ENCODE results near the gene LITAFD. TPM values are rescaled to one million over a fixed set of nuclear protein-coding genes. Genes with fewer than 3 reads are reported as not detected.

Gene LITAFD
- total and polyA plus RNA-seq, 4 donors: 0.33 TPM; not detected in 3

DNA sequence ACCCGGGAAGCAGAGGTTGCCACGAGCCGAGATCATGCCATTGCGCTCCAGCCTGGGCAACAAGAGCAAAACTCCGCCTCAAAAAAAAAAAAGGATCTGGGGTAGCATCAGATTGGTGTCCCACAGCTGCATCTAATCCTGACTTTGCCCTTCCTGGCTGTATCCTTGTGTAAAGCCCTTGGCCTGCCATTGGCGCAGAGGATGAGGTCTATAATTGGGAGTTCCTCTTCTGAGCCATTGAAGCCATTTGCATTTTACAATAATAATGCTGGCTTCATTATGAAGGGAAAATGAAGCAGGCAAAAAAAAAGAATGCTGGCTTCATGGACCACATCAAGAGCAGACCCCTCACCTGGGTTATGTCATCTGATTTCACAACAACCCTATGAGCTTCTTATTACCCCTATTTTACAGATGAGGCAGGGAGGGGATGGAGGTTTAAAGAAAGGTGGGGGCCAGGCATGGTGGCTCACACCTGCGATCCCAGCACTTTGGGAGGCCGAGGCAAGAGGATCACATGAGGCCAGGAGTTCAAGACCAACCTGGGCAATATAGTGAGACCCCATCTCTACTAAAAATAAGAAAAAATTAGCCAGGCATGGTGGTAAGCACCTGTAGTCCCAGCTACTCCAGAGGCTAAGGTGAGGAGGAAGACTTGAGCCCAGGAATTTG is 1.2 kb upstream of the LITAFD start:
- no peak for DNase-seq (ENCODE audit: low read depth in 4 of 6, low spot score in 6 of 6)
- H3K4me1 ChIP-seq (ENCODE audit: control insufficient read depth, insufficient read depth, low read length): peaks cover 13% of the 10 kb centered on the region
- H3K4me3 ChIP-seq (ENCODE audit: low read depth, low read length): no peak overlapping the region
- H3K27me3 ChIP-seq (ENCODE audit: control insufficient read depth, insufficient read depth, low read length): no peaks in the 10 kb centered on the region
- H3K27ac ChIP-seq (ENCODE audit: low read depth, low read length): no peak overlapping the region
- H3K36me3 ChIP-seq (ENCODE audit: control insufficient read depth, insufficient read depth, low read length): peaks cover 5% of the 10 kb centered on the region
- WGBS (ENCODE audit: insufficient coverage): 98% methylated on average over 5 of the region's 8 CpGs
- H3K9me3 ChIP-seq (ENCODE audit: control insufficient read depth, insufficient read depth, low read length): no peaks in the 10 kb centered on the region

DNA sequence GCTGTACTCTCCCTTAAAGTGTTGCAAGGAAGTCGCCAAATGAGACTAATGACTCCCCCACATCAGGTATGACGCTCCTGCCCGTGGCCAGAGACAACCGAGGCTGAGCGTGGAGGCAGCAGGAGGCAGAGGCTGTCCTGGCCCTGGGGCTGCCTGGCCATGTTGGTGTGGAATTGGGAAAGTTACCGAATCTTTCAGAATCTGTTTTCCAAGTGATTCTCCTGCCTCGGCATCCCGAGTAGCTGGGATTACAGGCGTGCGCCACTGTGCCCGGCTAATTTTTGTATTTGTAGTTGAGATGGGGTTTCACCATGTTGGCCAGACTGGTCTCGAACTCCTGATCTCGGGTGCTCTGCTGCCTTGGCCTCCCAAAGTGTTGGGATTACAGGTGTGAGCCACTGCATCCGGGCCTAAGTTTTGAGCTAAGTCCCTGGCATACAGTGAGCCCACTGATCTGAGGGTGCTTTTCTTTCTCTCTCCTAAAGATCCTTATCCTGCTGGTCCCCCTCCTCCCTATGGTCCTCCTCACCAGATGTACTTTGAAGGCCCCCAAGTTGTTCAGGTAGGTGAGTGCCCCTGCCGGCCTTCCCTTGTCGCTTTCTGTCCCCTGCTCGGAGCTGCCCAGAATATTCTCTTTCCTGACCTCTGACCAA is 700 bp downstream of the LITAFD start:
- Histone ChIP-seq H3K4me1 (ENCODE audit: control insufficient read depth, insufficient read depth, low read length) (peaks cover 31% of the 10 kb centered on the region), H3K27me3 (ENCODE audit: control insufficient read depth, insufficient read depth, low read length) (no peaks in the 10 kb centered on the region), H3K27ac (ENCODE audit: low read depth, low read length) (no peak overlapping the region), H3K9me3 (ENCODE audit: control insufficient read depth, insufficient read depth, low read length) (no peaks in the 10 kb centered on the region), H3K36me3 (ENCODE audit: control insufficient read depth, insufficient read depth, low read length) (peaks cover 13% of the 10 kb centered on the region), H3K4me3 (ENCODE audit: low read depth, low read length) (no peak overlapping the region)
- no peak for DNase-seq (ENCODE audit: low read depth in 4 of 6, low spot score in 6 of 6)
- WGBS (ENCODE audit: insufficient coverage): 90% methylated on average over 15 of the region's 17 CpGs

DNA sequence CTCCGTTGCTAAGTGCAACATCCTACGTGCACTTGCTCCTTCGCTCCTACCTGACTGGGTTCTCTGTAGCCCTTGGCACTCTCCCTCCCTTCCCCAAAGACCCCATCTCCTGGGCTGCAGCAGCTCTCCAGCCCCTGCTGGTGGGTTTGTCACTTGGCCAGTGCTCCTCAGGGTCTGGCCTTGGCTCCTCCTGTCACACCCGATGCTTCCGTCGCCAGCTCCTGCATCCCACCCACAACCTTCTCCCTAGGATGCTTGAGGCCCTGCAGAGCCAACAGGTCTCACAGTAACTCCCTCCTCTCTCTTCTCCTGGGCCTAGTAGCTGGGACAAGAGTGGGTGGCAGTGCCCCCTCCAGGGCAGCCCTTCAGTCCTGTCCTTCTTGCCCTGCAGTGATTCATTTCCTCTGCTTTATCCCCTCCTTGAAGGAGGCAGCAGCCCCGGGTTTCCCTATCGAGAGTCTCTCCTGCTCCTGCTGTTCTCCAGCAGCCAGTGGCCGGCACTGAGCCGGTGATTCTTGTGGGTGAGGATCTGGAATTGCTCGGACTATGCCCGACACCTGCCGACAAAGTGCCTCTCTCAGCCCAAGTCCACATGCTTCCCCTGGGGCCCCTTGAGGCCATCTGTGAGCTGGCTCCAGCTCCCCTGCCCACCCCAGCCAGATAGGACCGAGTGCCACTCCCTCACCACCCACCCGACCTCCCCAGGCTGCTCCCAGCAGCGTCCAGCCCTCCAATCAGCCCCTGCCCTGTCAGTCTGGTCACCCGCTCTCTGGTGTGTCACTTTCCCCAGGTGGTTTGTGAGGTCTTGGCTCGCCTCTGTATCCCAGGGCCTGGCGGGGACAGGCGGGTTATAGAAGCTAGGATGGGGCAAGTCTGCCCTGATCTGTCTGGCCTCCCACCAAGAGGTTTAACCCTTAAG is 3.8 kb downstream of the LITAFD start:
- H3K9me3 ChIP-seq (ENCODE audit: control insufficient read depth, insufficient read depth, low read length): no peaks in the 10 kb centered on the region
- peaks cover 38% of the 10 kb centered on the region for H3K4me1 ChIP-seq (ENCODE audit: control insufficient read depth, insufficient read depth, low read length)
- no peak overlapping the region for H3K27ac ChIP-seq (ENCODE audit: low read depth, low read length)
- peaks cover 38% of the 10 kb centered on the region for H3K36me3 ChIP-seq (ENCODE audit: control insufficient read depth, insufficient read depth, low read length)
- 22% methylated on average over 16 of the region's 20 CpGs for WGBS (ENCODE audit: insufficient coverage)
- no peak overlapping the region for H3K4me3 ChIP-seq (ENCODE audit: low read depth, low read length)
- no peak for DNase-seq (ENCODE audit: low read depth in 4 of 6, low spot score in 6 of 6)
- H3K27me3 ChIP-seq (ENCODE audit: control insufficient read depth, insufficient read depth, low read length): no peaks in the 10 kb centered on the region

DNA sequence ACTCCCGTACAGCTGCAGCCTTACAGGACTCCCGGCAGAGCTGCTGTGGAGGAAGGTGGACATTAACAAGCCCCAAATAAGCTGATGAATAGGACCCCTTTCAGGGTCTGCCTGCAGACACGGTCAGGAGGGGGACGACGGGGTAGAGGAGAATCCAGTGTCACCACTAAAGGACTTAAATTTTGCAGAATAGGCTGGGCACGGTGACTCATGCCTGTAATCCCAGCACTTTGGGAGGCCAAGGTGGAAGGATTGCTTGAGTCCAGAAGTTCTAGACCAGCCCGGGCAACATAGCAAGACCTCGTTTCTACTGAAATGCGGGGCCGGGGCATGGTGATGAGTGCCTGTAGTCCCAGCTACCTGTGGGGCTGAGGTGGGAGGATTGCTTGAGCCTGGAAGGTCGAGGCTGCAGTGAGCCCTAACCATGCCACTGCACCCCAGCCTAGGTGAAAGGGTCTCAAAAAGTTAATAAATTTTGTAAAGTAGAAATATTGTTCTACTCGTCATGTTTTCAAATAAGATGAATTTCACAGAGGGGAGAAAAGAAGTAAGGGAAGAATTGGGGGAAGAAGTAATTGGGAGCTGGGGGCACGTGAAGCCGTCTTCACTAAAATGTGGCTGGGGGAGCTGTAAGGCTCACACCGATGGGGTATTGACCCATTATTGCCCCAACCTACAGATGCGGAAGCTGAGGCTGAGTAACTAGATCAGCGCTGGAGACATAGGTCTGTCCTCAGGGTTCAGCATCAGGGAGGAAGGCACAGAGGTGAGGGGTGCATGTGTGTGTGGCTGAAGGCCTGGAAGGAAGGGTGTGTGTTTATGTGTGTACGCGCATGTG is 4.7 kb downstream of the LITAFD start:
- H3K9me3 ChIP-seq (ENCODE audit: control insufficient read depth, insufficient read depth, low read length): no peaks in the 10 kb centered on the region
- no peak overlapping the region for H3K27ac ChIP-seq (ENCODE audit: low read depth, low read length)
- H3K36me3 ChIP-seq (ENCODE audit: control insufficient read depth, insufficient read depth, low read length): peaks cover 46% of the 10 kb centered on the region
- H3K4me3 ChIP-seq (ENCODE audit: low read depth, low read length): no peak overlapping the region
- WGBS (ENCODE audit: insufficient coverage): 67% methylated on average over 16 of the region's 19 CpGs
- no peaks in the 10 kb centered on the region for H3K27me3 ChIP-seq (ENCODE audit: control insufficient read depth, insufficient read depth, low read length)
- DNase-seq (ENCODE audit: low read depth in 4 of 6, low spot score in 6 of 6): no peak
- peaks cover 44% of the 10 kb centered on the region for H3K4me1 ChIP-seq (ENCODE audit: control insufficient read depth, insufficient read depth, low read length)

DNA sequence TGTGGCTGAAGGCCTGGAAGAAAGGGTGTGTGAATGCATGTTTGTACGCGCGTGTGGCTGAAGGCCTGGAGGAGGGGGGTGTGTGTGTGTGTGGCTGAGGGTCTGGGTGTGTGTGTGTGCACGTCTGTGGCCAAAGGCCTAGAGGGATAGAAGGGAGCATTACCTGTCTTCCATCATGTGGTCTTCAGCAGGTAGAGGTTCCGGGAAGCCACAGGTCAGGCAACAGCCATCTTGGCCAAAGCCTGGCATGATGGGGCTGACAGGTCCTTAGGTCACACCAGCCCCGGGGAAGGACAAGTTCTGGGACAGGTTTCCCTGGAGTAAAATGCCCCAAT is 5.2 kb downstream of the LITAFD start:
- WGBS (ENCODE audit: insufficient coverage): 92% methylated on average over 6 of the region's 6 CpGs
- DNase-seq (ENCODE audit: low read depth in 4 of 6, low spot score in 6 of 6): no peak

DNA sequence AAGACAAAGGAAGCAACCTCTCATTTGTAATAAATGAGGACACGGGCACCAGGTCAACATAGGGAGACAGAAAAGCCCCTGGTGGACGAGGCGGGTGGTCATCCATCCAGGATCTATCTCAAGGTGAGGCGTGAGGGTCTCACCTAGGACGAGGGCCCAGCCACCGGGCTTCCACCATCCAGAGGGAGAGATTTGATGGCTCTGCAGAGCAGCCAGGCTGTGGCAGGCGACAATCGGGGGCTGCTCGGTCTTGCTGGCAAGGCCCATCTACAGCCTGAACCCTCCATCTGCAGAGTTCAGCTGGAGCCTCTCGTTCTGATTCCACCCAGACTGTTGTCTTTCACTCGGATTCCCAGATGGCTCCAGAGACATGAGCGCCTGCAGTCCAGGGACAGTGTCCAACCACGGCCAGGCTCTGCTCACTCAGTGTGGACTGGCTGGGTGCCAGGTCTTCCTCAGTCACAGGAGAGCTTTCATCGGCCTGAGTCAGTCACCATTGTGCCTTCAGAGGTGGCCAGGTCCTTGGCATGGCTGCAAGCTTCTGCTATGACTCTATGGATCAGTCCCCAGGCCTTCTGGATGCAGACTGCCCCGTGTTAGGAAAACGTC is 5.9 kb downstream of the LITAFD start:
- DNase-seq (ENCODE audit: low read depth in 4 of 6, low spot score in 6 of 6): peak in 2 of 6 donors; percentile 58 to 84

More for the DNA sequence above, 5.2 kb downstream of the LITAFD start:
- H3K4me3 ChIP-seq (ENCODE audit: low read depth, low read length): no peak overlapping the region
- peaks cover 51% of the 10 kb centered on the region for H3K36me3 ChIP-seq (ENCODE audit: control insufficient read depth, insufficient read depth, low read length)
- H3K27me3 ChIP-seq (ENCODE audit: control insufficient read depth, insufficient read depth, low read length): no peaks in the 10 kb centered on the region
- H3K9me3 ChIP-seq (ENCODE audit: control insufficient read depth, insufficient read depth, low read length): no peaks in the 10 kb centered on the region
- no peak overlapping the region for H3K27ac ChIP-seq (ENCODE audit: low read depth, low read length)
- peaks cover 49% of the 10 kb centered on the region for H3K4me1 ChIP-seq (ENCODE audit: control insufficient read depth, insufficient read depth, low read length)

DNA sequence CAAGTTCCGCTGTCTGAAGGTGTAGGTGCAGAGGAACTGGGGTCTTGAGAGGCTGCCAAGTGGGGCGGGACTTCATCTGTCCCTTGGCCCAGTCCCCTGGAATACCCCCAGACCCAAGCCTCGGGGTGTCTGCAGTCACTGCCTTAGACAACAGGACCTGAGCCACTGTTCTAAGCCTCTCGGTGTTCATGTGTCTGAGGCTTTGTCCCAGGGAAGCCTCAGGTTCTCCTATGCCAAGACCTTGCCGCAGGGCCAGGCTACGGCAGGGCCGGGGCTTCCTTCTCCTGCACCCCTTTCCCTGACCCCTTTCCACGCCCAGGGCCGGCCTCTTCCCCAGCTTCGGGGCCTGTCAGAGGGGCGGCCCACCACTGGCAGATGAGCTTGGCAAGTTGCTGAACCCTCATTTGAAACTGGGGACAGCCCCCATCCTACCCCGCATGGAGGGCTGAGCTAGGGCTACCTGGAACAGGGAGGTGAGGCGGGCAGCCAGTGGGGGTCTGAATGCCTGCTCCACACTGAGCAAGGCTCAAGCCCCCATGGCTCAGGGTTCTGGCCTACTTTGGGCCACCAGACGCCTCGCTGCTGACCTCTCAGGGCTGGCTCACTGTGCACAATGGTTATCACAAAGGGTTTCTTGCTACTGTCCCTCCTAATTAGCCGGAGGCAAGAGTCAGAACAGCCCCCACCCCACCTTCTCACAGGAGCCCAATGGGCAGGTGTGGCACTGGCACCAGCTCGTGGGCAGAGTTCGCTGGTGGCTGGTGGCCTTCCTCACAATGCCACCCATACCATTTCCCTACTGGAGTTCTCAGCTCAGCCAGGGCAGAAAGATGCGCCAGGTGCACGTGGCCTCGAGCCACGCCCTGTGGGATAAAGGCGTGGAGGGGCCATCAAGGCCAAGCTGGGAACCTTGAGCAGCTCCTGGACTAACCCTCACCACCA is 7.1 kb downstream of the LITAFD start:
- no peak for DNase-seq (ENCODE audit: low read depth in 4 of 6, low spot score in 6 of 6)
- WGBS (ENCODE audit: insufficient coverage): 91% methylated on average over 21 of the region's 23 CpGs

More for the DNA sequence above, 5.9 kb downstream of the LITAFD start:
- Histone ChIP-seq H3K4me1 (ENCODE audit: control insufficient read depth, insufficient read depth, low read length) (peaks cover 49% of the 10 kb centered on the region), H3K27ac (ENCODE audit: low read depth, low read length) (no peak overlapping the region), H3K9me3 (ENCODE audit: control insufficient read depth, insufficient read depth, low read length) (no peaks in the 10 kb centered on the region), H3K4me3 (ENCODE audit: low read depth, low read length) (no peak overlapping the region), H3K36me3 (ENCODE audit: control insufficient read depth, insufficient read depth, low read length) (peaks cover 51% of the 10 kb centered on the region), H3K27me3 (ENCODE audit: control insufficient read depth, insufficient read depth, low read length) (no peaks in the 10 kb centered on the region)
- 53% methylated on average over 16 of the region's 16 CpGs for WGBS (ENCODE audit: insufficient coverage)

DNA sequence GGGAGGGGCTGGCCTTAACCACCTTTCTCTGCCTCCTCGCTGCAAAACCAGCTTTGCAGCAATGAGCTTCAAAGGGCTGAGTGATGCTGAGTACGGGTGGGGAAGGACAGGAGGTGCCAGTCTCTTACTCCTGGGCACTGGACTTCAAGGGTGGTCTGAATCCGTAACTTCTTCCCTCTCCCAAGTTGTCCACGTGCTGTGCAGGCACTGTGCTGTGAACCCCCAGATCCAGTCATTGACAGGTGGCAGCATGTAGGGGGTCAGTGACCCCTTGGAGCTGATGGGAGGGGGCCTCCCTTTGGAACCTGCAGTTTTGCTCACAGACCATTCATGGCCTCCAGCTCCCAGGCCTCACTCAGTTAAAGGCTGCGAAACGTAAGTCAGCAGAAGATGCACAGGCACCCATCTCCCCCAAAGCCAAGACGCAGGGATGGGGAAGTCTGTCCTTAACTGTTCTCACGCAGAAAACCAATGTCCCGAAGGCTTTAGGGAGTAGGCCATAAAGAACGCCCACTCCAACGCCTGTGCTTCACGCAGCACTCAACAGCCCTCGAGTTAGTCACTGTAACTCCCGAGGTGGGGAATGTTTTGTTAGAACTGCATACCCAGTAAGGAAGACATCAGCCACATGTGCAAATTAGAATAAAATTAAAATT is 7.9 kb downstream of the LITAFD start:
- Histone ChIP-seq H3K9me3 (ENCODE audit: control insufficient read depth, insufficient read depth, low read length) (no peaks in the 10 kb centered on the region), H3K27ac (ENCODE audit: low read depth, low read length) (no peak overlapping the region), H3K4me1 (ENCODE audit: control insufficient read depth, insufficient read depth, low read length) (peaks cover 58% of the 10 kb centered on the region), H3K27me3 (ENCODE audit: control insufficient read depth, insufficient read depth, low read length) (no peaks in the 10 kb centered on the region), H3K4me3 (ENCODE audit: low read depth, low read length) (no peak overlapping the region), H3K36me3 (ENCODE audit: control insufficient read depth, insufficient read depth, low read length) (peaks cover 66% of the 10 kb centered on the region)
- no peak for DNase-seq (ENCODE audit: low read depth in 4 of 6, low spot score in 6 of 6)
- 100% methylated on average over 2 of the region's 14 CpGs for WGBS (ENCODE audit: insufficient coverage)

More for the DNA sequence above, 7.1 kb downstream of the LITAFD start:
- Histone ChIP-seq H3K4me3 (ENCODE audit: low read depth, low read length) (no peak overlapping the region), H3K9me3 (ENCODE audit: control insufficient read depth, insufficient read depth, low read length) (no peaks in the 10 kb centered on the region), H3K4me1 (ENCODE audit: control insufficient read depth, insufficient read depth, low read length) (peaks cover 58% of the 10 kb centered on the region), H3K27me3 (ENCODE audit: control insufficient read depth, insufficient read depth, low read length) (no peaks in the 10 kb centered on the region), H3K36me3 (ENCODE audit: control insufficient read depth, insufficient read depth, low read length) (peaks cover 60% of the 10 kb centered on the region), H3K27ac (ENCODE audit: low read depth, low read length) (no peak overlapping the region)
